Stimulated activated naive B cell treated with anti-CD40 and anti-IgM and Interleukin-4, amounts not matched to agents 10 μg/mL and 1 μg/mL and 100 μg/mL, for 72 hours (primary cell): ENCODE results near the gene GMPPA.

Experiments
- ATAC-seq, 2 donors: fragments of 150-1000 bp; cut with Tn5 transposase; replicated peaks; 2 replicates each; pipeline ENCODE4 v1.10.0; 2021; ENCODE audit warnings: moderate library complexity in 1 of 2
- DNase-seq: peaks from one replicate; pipeline ENCODE4 v3.0.0; 2021
- H3K27ac Mint-ChIP-seq: one replicate; pipeline ENCODE4 v1.8.0; 2022; ENCODE audit warnings: mild to moderate bottlenecking, mixed read lengths
- H3K27me3 Mint-ChIP-seq, 2 donors: one replicate each; pipeline ENCODE4 v1.8.0; 2022; ENCODE audit warnings: mixed read lengths in 2 of 2
- H3K36me3 Mint-ChIP-seq, 2 donors: one replicate each; pipeline ENCODE4 v1.8.0; 2022; ENCODE audit warnings: mixed read lengths in 2 of 2, mild to moderate bottlenecking in 1 of 2
- H3K4me1 Mint-ChIP-seq, 2 donors: one replicate each; pipeline ENCODE4 v1.8.0; 2022; ENCODE audit warnings: mixed read lengths in 2 of 2, mild to moderate bottlenecking in 1 of 2
- H3K4me3 Mint-ChIP-seq, 2 donors: one replicate each; pipeline ENCODE4 v1.8.0; 2022; ENCODE audit warnings: mild to moderate bottlenecking in 2 of 2, mixed read lengths in 2 of 2, moderate library complexity in 1 of 2
- H3K9me3 Mint-ChIP-seq, 2 donors: one replicate each; pipeline ENCODE4 v1.8.0; 2022; ENCODE audit warnings: mixed read lengths in 2 of 2, mild to moderate bottlenecking in 1 of 2

The GMPPA gene

GRCh38 chr2:219498280-219499057 lies at the start of gene GMPPA:
Gene GMPPA, plus strand, starts transcription at chr2:219498891. Its CDS starts 1,085 bp downstream, at chr2:219499976.
- DNase-seq (peak; percentile 95), ATAC-seq (peak; percentile 95 to 96)
- Mint-ChIP-seq H3K27me3 (peaks cover 37 to 44% of the 10 kb centered on the region in 2 donors), H3K4me1 (peaks cover 33 to 48% of the 10 kb centered on the region in 2 donors), H3K36me3 (peaks cover 14 to 24% of the 10 kb centered on the region in 2 donors), H3K9me3 (no peaks in the 10 kb centered on the region), H3K27ac (peak within 1 kb of the TSS; percentile 93), H3K4me3 (peak within 1 kb of the TSS; percentile 91 to 94)

- no peaks in the 10 kb centered on the region for H3K36me3 Mint-ChIP-seq
- no peak overlapping the region for H3K27ac Mint-ChIP-seq
- no peak overlapping the region for H3K4me3 Mint-ChIP-seq
- no peak for DNase-seq
- no peaks in the 10 kb centered on the region for H3K9me3 Mint-ChIP-seq
- ATAC-seq = no peak
- peaks cover 0 to 4% of the 10 kb centered on the region in 2 donors for H3K4me1 Mint-ChIP-seq
- peaks cover 71 to 83% of the 10 kb centered on the region in 2 donors for H3K27me3 Mint-ChIP-seq
Measured at GRCh38 chr2:219449609-219450008, 49.1 kb upstream of the GMPPA start.

GRCh38 chr2:219451661-219452360 lies 46.9 kb upstream of the GMPPA start:
- H3K36me3 Mint-ChIP-seq = no peaks in the 10 kb centered on the region
- H3K27me3 Mint-ChIP-seq = peaks cover 56 to 65% of the 10 kb centered on the region in 2 donors
- no peaks in the 10 kb centered on the region for H3K9me3 Mint-ChIP-seq
- no peak overlapping the region for H3K27ac Mint-ChIP-seq
- DNase-seq = no peak
- H3K4me3 Mint-ChIP-seq = no peak overlapping the region
- ATAC-seq = no peak
- peaks cover 0 to 5% of the 10 kb centered on the region in 2 donors for H3K4me1 Mint-ChIP-seq

GRCh38 chr2:219452361-219453317 lies 46.1 kb upstream of the GMPPA start:
- Mint-ChIP-seq H3K27ac (no peak overlapping the region), H3K36me3 (no peaks in the 10 kb centered on the region), H3K27me3 (peaks cover 48 to 57% of the 10 kb centered on the region in 2 donors), H3K4me3 (no peak overlapping the region), H3K9me3 (no peaks in the 10 kb centered on the region), H3K4me1 (peaks cover 0 to 5% of the 10 kb centered on the region in 2 donors)
- ATAC-seq (no peak), DNase-seq (no peak)

GRCh38 chr2:219453671-219454590 lies 44.8 kb upstream of the GMPPA start:
- H3K36me3 Mint-ChIP-seq = no peaks in the 10 kb centered on the region
- no peaks in the 10 kb centered on the region for H3K9me3 Mint-ChIP-seq
- no peak overlapping the region for H3K27ac Mint-ChIP-seq
- no peak overlapping the region for H3K4me3 Mint-ChIP-seq
- ATAC-seq (no peak), DNase-seq (no peak)
- H3K27me3 Mint-ChIP-seq = peaks cover 44 to 50% of the 10 kb centered on the region in 2 donors
- peaks cover 0 to 5% of the 10 kb centered on the region in 2 donors for H3K4me1 Mint-ChIP-seq

- peaks cover 0 to 3% of the 10 kb centered on the region in 2 donors for H3K4me1 Mint-ChIP-seq
Measured at GRCh38 chr2:219455581-219455980, 43.1 kb upstream of the GMPPA start.

GRCh38 chr2:219457784-219458369 lies 40.8 kb upstream of the GMPPA start:
- peaks cover 0 to 3% of the 10 kb centered on the region in 2 donors for H3K4me1 Mint-ChIP-seq

More at GRCh38 chr2:219455581-219455980, 43.1 kb upstream of the GMPPA start:
- no peaks in the 10 kb centered on the region for H3K36me3 Mint-ChIP-seq
- H3K27me3 Mint-ChIP-seq = peaks cover 28 to 41% of the 10 kb centered on the region in 2 donors
- no peaks in the 10 kb centered on the region for H3K9me3 Mint-ChIP-seq
- ATAC-seq (peak; percentile 32 to 40), DNase-seq (no peak)
- no peak overlapping the region for H3K27ac Mint-ChIP-seq
- H3K4me3 Mint-ChIP-seq = no peak overlapping the region

GRCh38 chr2:219458996-219459395 lies 39.7 kb upstream of the GMPPA start:
- Mint-ChIP-seq H3K27ac (no peak overlapping the region), H3K27me3 (peaks cover 13 to 31% of the 10 kb centered on the region in 2 donors), H3K4me1 (peaks cover 0 to 3% of the 10 kb centered on the region in 2 donors), H3K4me3 (no peak overlapping the region), H3K9me3 (no peaks in the 10 kb centered on the region), H3K36me3 (no peaks in the 10 kb centered on the region)
- DNase-seq (no peak), ATAC-seq (no peak)

More at GRCh38 chr2:219457784-219458369, 40.8 kb upstream of the GMPPA start:
- H3K27ac Mint-ChIP-seq = no peak overlapping the region
- ATAC-seq (peak; percentile 62 to 72), DNase-seq (no peak)
- H3K27me3 Mint-ChIP-seq = peaks cover 19 to 38% of the 10 kb centered on the region in 2 donors
- H3K9me3 Mint-ChIP-seq = no peaks in the 10 kb centered on the region
- no peaks in the 10 kb centered on the region for H3K36me3 Mint-ChIP-seq
- no peak overlapping the region for H3K4me3 Mint-ChIP-seq

GRCh38 chr2:219459460-219460311 lies 39.0 kb upstream of the GMPPA start:
- Mint-ChIP-seq H3K36me3 (no peaks in the 10 kb centered on the region), H3K4me1 (peaks cover 0 to 3% of the 10 kb centered on the region in 2 donors), H3K4me3 (no peak overlapping the region), H3K27ac (no peak overlapping the region), H3K27me3 (peaks cover 13 to 31% of the 10 kb centered on the region in 2 donors), H3K9me3 (no peaks in the 10 kb centered on the region)
- ATAC-seq (peak; percentile 42 to 55), DNase-seq (no peak)

GRCh38 chr2:219460424-219460926 lies 38.2 kb upstream of the GMPPA start:
- H3K9me3 Mint-ChIP-seq = no peaks in the 10 kb centered on the region
- no peaks in the 10 kb centered on the region for H3K36me3 Mint-ChIP-seq
- ATAC-seq (no peak), DNase-seq (no peak)
- H3K27me3 Mint-ChIP-seq = peaks cover 17 to 31% of the 10 kb centered on the region in 2 donors
- no peak overlapping the region for H3K27ac Mint-ChIP-seq
- no peak overlapping the region for H3K4me3 Mint-ChIP-seq
- H3K4me1 Mint-ChIP-seq = peaks cover 0 to 3% of the 10 kb centered on the region in 2 donors

- Mint-ChIP-seq H3K9me3 (no peaks in the 10 kb centered on the region), H3K36me3 (no peaks in the 10 kb centered on the region), H3K27me3 (peaks cover 14 to 31% of the 10 kb centered on the region in 2 donors), H3K27ac (no peak overlapping the region), H3K4me3 (no peak overlapping the region), H3K4me1 (no peaks in the 10 kb centered on the region)
- DNase-seq (no peak), ATAC-seq (no peak)
Measured at GRCh38 chr2:219461047-219461514, 37.6 kb upstream of the GMPPA start.

GRCh38 chr2:219461669-219462068 lies 37.0 kb upstream of the GMPPA start:
- H3K9me3 Mint-ChIP-seq = no peaks in the 10 kb centered on the region
- DNase-seq (no peak), ATAC-seq (no peak)
- no peaks in the 10 kb centered on the region for H3K4me1 Mint-ChIP-seq
- H3K27me3 Mint-ChIP-seq = peaks cover 14 to 31% of the 10 kb centered on the region in 2 donors
- no peak overlapping the region for H3K27ac Mint-ChIP-seq
- no peak overlapping the region for H3K4me3 Mint-ChIP-seq
- no peaks in the 10 kb centered on the region for H3K36me3 Mint-ChIP-seq
